HL-60 (cell line): Measurements from ENCODE around the gene NDUFS2.

Experiments used
- DNase-seq, 2 experiments: peaks; one replicate each; pipeline ENCODE4 v3.0.0-alpha.2; 2010 to 2020; ENCODE audit warnings: low read depth in 1 of 2, low spot score in 1 of 2
- H3K27ac ChIP-seq: fragments of 250-450 bp; sonication (Bioruptor Pico); replicated peaks from 2 replicates; pipeline ENCODE4 v1.5.1; 2020; ENCODE audit warnings: mild to moderate bottlenecking, moderate library complexity
- H3K27me3 ChIP-seq: fragments of 250-450 bp; sonication (Bioruptor Pico); 2 replicates; pipeline ENCODE4 v1.5.1; 2021; ENCODE audit warnings: mild to moderate bottlenecking, moderate library complexity; ENCODE audit not compliant: insufficient read depth, poor library complexity, severe bottlenecking
- H3K4me3 ChIP-seq: replicated peaks from 2 replicates; pipeline ENCODE4 v1.5.1; 2011; ENCODE audit warnings: mild to moderate bottlenecking, control low read depth, low read length; ENCODE audit not compliant: insufficient read depth
- CTCF ChIP-seq: IDR thresholded peaks from one replicate; pipeline ENCODE4 v1.5.1; 2011; ENCODE audit warnings: low read length, control low read depth, inconsistent platforms; ENCODE audit not compliant: insufficient read depth
- GABPA ChIP-seq: IDR thresholded peaks from 2 replicates; pipeline ENCODE4 v1.6.1; 2012; ENCODE audit warnings: low read depth
- POLR2AphosphoS5 ChIP-seq: IDR thresholded peaks from 2 replicates; pipeline ENCODE4 v1.6.1; 2012; ENCODE audit warnings: low read depth
- REST ChIP-seq: IDR thresholded peaks from 2 replicates; pipeline ENCODE4 v1.6.1; 2012; ENCODE audit warnings: low read depth; ENCODE audit not compliant: insufficient replicate concordance
- SPI1 ChIP-seq: IDR thresholded peaks from 2 replicates; pipeline ENCODE4 v1.6.1; 2012; ENCODE audit warnings: low read depth, mild to moderate bottlenecking, borderline replicate concordance

NDUFS2 gene

GRCh38 chr1:161187311-161187710 lies 14.9 kb upstream of the NDUFS2 start:
- TF ChIP-seq SPI1 = no peak
- no peak for TF ChIP-seq REST
- TF ChIP-seq GABPA = no peak
- no peak for TF ChIP-seq CTCF
- no peak for TF ChIP-seq POLR2AphosphoS5
- H3K27me3 ChIP-seq = no peaks in the 10 kb centered on the region
- H3K27ac ChIP-seq = no peak overlapping the region; the same call in 1 of the 2 replicates
- H3K4me3 ChIP-seq = no peak overlapping the region
- no peak for DNase-seq

GRCh38 chr1:161188381-161188780 lies 13.8 kb upstream of the NDUFS2 start:
- TF ChIP-seq SPI1 (no peak), GABPA (no peak), REST (no peak), CTCF (no peak), POLR2AphosphoS5 (no peak)
- no peak overlapping the region for H3K27ac ChIP-seq
- H3K4me3 ChIP-seq = no peak overlapping the region
- no peaks in the 10 kb centered on the region for H3K27me3 ChIP-seq
- no peak for DNase-seq

GRCh38 chr1:161189036-161189435 lies 13.1 kb upstream of the NDUFS2 start:
- DNase-seq = no peak
- TF ChIP-seq REST (no peak), GABPA (no peak), SPI1 (no peak), CTCF (no peak), POLR2AphosphoS5 (no peak)
- Histone ChIP-seq H3K27ac (no peak overlapping the region), H3K4me3 (no peak overlapping the region), H3K27me3 (no peaks in the 10 kb centered on the region)
